H1 (cell line): ENCODE results near the gene ZRANB3.

Source experiments
- CHD1 ChIP-seq: IDR thresholded peaks from 2 replicates; pipeline ENCODE4 v1.6.1; 2012; ENCODE audit warnings: low read depth, low read length, improper control_type of control experiment
- JUN ChIP-seq: IDR thresholded peaks from 2 replicates; pipeline ENCODE4 v1.6.1; 2011; ENCODE audit warnings: low read depth, mild to moderate bottlenecking, improper control_type of control experiment, low read length
- TF ChIP-seq, protein P1 (sequence below), 3 experiments: IDR thresholded peaks; 1 replicate in 2 of 3; 2 replicates in 1 of 3; pipeline versions ENCODE4 v1.5.1 to v1.6.1; 2011; ENCODE audit warnings: low read length in 3 of 3, mild to moderate bottlenecking in 3 of 3, inconsistent platforms in 2 of 3, low read depth in 1 of 3, moderate library complexity in 1 of 3; ENCODE audit not compliant: insufficient read depth in 1 of 3; ENCODE audit errors: control extremely low read depth in 1 of 3

DNA sequence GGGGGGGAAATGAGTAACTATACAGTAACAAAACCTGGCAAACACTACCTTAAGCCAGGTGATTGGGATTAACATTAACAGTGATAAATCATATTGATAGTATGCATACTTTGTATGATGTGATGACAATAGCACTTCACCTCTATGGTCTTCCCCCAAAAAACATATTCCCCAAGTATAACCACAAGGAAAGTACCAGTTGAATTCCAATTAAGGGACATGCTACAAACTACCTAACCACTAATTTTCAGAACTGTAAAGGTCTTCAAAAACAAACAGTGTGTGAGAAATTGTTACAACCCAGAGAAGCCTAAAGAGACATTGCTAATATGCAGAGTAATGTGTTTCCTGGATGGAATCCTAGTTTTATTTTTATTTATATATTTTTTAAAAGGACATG is 152.4 kb downstream of the ZRANB3 start:
- TF ChIP-seq, protein P1, sequence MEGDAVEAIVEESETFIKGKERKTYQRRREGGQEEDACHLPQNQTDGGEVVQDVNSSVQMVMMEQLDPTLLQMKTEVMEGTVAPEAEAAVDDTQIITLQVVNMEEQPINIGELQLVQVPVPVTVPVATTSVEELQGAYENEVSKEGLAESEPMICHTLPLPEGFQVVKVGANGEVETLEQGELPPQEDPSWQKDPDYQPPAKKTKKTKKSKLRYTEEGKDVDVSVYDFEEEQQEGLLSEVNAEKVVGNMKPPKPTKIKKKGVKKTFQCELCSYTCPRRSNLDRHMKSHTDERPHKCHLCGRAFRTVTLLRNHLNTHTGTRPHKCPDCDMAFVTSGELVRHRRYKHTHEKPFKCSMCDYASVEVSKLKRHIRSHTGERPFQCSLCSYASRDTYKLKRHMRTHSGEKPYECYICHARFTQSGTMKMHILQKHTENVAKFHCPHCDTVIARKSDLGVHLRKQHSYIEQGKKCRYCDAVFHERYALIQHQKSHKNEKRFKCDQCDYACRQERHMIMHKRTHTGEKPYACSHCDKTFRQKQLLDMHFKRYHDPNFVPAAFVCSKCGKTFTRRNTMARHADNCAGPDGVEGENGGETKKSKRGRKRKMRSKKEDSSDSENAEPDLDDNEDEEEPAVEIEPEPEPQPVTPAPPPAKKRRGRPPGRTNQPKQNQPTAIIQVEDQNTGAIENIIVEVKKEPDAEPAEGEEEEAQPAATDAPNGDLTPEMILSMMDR (IDR thresholded peaks at IDR 0.05; ENCODE audit: control extremely low read depth in 1 of 3, insufficient read depth in 1 of 3, low read depth in 1 of 3, low read length in 3 of 3) = no peak
- TF ChIP-seq CHD1 (no peak), JUN (no peak)
